DOHH2 (cell line): ENCODE results near the gene CNOT3.

Experiments used
- EZH2phosphoT487 ChIP-seq: fragments of 200-600 bp; sonication (generic); IDR thresholded peaks from 2 replicates; pipeline ENCODE4 v1.6.1; 2017; ENCODE audit warnings: borderline replicate concordance, mild to moderate bottlenecking, antibody characterized with exemption, low read length, moderate library complexity, mixed read lengths
- TF ChIP-seq, protein P1 (sequence below): fragments of 200-600 bp; sonication (generic); IDR thresholded peaks from one replicate; pipeline ENCODE4 v1.5.1; 2014; ENCODE audit warnings: antibody characterized with exemption, mild to moderate bottlenecking, low read depth, low read length; ENCODE audit not compliant: poor library complexity, severe bottlenecking

DNA sequence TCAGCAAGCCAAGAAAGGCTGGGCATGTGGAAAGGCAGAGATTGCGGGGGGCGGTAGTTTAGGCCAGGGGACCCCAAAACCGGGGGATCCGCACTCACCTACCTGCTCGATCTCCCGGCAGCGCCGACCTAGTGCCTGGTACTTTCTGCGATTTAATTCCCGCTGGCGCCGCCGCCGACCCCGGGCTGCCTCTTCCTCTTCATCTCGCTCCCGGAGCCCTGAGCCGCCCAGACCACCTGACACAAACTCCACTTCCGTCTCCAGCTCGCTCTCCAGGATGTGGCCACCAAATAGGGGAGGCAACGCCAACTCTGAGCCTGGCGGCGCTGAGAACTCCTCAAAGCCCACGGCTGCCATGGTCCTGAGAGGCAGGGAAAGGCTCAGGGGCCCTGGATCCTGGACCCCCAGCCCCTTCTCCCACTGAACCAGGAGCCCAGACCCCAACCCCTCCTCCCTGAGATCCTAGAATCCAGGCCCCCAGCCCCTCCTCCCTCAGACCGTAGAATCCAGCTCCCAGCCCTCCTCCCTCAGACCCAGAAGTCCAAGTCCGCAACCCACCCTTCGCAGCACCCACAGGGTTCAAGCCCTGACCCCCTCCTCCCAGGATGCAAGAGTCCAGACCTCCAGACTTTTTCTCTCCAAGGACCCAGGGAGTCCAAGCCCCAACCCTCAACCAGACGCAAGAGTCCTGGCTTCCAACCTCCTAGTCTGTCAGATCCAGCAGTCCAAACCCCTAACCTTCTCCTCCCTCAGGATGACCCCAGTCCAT lies 23.0 kb upstream of the CNOT3 start:
- TF ChIP-seq, protein P1, sequence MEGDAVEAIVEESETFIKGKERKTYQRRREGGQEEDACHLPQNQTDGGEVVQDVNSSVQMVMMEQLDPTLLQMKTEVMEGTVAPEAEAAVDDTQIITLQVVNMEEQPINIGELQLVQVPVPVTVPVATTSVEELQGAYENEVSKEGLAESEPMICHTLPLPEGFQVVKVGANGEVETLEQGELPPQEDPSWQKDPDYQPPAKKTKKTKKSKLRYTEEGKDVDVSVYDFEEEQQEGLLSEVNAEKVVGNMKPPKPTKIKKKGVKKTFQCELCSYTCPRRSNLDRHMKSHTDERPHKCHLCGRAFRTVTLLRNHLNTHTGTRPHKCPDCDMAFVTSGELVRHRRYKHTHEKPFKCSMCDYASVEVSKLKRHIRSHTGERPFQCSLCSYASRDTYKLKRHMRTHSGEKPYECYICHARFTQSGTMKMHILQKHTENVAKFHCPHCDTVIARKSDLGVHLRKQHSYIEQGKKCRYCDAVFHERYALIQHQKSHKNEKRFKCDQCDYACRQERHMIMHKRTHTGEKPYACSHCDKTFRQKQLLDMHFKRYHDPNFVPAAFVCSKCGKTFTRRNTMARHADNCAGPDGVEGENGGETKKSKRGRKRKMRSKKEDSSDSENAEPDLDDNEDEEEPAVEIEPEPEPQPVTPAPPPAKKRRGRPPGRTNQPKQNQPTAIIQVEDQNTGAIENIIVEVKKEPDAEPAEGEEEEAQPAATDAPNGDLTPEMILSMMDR, result no peak
- TF ChIP-seq EZH2phosphoT487, result no peak
